ENCODE data around the gene LRGUK.

DNA sequence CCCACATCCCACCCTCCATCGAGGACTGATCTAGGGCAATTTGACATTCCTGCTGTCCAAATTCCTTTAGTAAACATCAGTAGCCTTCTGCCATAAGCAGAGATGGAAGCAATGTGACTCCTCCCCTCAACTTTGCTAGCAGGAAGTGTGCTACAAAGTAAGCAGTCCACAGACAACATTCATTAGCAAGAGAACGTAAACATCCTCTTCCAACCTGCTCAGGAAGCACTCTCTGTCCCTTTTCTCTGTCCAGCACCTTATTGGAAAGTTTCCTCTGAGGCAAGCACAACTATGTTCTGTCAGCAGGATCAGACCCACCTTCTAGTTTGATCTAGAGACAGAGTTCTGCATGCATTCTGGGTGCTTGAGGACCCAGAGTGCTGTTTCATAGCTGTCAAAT lies 48.1 kb upstream of the LRGUK start:
- TF ChIP-seq, protein P1, sequence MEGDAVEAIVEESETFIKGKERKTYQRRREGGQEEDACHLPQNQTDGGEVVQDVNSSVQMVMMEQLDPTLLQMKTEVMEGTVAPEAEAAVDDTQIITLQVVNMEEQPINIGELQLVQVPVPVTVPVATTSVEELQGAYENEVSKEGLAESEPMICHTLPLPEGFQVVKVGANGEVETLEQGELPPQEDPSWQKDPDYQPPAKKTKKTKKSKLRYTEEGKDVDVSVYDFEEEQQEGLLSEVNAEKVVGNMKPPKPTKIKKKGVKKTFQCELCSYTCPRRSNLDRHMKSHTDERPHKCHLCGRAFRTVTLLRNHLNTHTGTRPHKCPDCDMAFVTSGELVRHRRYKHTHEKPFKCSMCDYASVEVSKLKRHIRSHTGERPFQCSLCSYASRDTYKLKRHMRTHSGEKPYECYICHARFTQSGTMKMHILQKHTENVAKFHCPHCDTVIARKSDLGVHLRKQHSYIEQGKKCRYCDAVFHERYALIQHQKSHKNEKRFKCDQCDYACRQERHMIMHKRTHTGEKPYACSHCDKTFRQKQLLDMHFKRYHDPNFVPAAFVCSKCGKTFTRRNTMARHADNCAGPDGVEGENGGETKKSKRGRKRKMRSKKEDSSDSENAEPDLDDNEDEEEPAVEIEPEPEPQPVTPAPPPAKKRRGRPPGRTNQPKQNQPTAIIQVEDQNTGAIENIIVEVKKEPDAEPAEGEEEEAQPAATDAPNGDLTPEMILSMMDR (conservative IDR thresholded peaks at IDR 0.05): no peak
- TF ChIP-seq ZFX (IDR thresholded peaks at IDR 0.05): no peak

All from C4-2B (cell line).